GM12864 (cell line): ENCODE measurements around the gene STPG3.
"Not testable (repeated sequence)": the region's sequence is repeated elsewhere in the genome, so short reads cannot be mapped to it uniquely, and the experiment has no call there.

ENCODE experiments used
- DNase-seq: peaks from one replicate; pipeline ENCODE4 v3.0.0-alpha.2; 2011; ENCODE audit warnings: low read depth
- H3K4me3 ChIP-seq: 2 replicates; pipeline ENCODE4 v1.5.1; 2011; ENCODE audit warnings: mild to moderate bottlenecking, low read depth, low read length, control low read depth
- TF ChIP-seq, protein P1 (sequence below): IDR thresholded peaks from 2 replicates; pipeline ENCODE4 v1.5.1; 2011; ENCODE audit warnings: low read depth, mild to moderate bottlenecking, moderate library complexity, low read length, control low read depth, inconsistent platforms; ENCODE audit errors: missing control alignments

STPG3 gene

DNA sequence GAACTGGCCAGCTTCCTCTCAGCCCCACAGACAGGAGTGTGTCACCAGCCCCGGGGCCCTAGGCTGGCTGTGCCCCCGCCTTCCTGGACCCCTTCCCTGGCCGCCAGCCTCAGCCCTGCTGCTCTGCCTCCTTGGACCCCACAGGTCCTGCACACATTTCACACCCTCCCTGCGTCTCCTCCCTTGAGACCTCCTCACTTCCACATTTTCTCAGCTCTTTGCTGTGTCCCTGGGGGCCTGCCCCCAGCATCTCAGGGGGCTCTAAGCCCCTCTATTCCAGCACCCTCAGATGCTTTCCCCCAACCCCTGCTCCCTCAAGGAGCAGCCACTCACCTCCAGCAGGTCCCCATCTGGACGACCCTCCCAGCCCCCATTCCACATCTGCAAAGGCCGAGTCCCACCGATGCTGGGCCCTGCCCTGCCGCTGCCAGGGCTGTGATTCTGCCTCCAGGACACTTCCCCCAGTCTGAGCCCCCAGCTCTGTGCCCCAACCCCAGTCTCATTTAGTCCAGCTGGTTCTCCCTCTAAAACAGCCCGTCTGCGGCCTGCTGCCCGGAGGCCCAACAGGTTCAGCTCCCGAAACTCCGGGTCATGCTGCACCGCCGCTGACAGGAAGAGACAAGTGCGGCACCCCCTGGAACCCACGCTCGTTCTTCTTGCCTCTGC lies 16.2 kb upstream of the STPG3 start:
- no peak overlapping the region for H3K4me3 ChIP-seq
- TF ChIP-seq, protein P1, sequence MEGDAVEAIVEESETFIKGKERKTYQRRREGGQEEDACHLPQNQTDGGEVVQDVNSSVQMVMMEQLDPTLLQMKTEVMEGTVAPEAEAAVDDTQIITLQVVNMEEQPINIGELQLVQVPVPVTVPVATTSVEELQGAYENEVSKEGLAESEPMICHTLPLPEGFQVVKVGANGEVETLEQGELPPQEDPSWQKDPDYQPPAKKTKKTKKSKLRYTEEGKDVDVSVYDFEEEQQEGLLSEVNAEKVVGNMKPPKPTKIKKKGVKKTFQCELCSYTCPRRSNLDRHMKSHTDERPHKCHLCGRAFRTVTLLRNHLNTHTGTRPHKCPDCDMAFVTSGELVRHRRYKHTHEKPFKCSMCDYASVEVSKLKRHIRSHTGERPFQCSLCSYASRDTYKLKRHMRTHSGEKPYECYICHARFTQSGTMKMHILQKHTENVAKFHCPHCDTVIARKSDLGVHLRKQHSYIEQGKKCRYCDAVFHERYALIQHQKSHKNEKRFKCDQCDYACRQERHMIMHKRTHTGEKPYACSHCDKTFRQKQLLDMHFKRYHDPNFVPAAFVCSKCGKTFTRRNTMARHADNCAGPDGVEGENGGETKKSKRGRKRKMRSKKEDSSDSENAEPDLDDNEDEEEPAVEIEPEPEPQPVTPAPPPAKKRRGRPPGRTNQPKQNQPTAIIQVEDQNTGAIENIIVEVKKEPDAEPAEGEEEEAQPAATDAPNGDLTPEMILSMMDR = no peak
- no peak for DNase-seq

DNA sequence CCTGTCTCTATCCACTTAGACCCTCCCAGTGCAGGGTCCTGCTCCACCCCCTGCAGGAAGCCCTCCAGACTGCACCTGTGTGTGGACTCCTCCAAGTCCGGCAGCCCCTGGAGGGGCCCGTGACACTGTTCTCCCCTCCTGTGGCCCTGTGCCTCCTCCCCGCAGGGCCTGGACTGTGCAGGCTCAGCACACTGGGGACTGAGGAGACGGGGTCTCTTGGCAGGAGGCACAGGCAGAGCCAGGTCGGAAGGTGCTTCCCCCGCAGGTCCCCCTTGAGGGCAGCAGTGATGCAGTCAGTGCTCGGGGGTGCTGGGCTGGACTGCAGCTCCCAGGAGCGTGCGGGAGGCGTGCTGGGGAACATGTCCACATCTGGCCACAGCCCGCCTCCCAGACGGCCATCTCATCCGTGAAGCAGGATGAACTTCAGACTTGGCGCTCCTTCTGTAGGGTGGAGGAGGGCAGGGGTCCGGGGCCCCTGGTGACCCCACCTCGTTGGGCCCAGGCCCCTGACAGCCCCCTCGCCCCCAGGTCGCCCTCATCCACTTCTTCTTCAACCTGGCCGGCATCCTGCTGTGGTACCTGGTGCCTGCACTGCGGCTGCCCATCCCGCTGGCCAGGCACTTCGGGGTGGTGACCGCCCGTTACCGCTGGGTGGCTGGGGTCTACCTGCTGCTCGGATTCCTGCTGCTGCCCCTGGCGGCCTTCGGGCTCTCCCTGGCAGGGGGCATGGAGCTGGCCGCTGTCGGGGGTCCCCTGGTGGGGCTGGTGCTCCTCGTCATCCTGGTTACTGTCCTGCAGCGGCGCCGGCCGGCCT lies 15.5 kb upstream of the STPG3 start:
- H3K4me3 ChIP-seq = no peak overlapping the region
- no peak for DNase-seq
- TF ChIP-seq, protein P1 = peak; percentile 19

DNA sequence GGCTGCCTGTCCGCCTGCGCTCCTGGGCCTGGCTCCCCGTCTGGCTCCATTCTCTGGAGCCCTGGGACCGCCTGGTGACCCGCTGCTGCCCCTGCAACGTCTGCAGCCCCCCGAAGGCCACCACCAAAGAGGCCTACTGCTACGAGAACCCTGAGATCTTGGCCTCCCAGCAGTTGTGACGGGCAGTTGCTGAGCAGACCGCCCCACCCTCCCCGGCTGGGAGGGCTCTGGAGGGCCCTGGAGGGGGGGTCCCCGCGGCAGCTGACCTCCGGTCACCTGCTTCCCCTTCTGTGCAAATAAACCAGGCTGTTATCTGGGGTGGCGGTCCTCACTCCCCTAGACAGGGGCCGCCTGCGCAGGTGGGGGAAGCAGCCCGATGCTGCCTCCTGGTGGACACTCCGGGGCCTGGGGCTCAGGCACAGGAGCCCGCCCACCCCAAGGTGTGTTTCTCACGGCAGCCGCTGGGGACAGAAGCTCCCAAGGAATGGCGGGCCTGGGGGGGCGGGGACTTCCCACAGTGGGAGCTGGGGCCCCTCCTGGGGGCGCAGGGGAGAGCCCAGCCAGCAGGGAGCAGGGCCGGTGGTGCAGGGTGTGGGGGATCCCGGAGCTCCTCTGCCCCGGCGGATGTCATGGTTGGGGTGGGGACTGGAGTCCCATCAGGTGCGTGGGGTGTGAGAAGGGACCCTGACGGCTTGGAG lies 14.7 kb upstream of the STPG3 start:
- DNase-seq = peak; percentile 50

DNA sequence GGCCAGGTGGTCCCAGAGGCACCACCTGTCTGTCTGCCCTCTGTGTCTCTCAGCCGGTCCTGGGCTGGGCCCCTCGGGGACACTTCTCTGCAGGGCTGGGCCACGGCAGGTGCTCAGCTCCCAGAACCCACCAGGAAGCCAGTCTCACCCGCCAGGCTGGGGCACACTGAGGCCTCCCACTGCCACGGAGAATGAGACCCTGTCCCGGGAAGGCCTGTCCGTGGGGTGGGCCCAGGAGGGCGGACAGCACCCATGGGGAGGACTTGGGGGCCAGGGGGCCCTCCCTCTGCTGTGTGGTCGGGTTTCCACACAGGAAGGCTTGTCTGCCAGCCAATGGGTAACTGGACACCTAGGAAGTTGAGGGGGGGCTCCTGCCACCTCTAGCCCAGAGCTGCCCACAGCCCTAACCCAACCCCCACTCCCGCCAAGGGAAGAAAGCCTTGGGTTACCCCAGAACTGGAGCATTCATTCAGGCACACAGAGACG lies 14.1 kb upstream of the STPG3 start:
- H3K4me3 ChIP-seq = 0 out of 2 replicates have a peak overlapping the region, but pooled peaks have one; percentile 20
- no peak for DNase-seq
- TF ChIP-seq, protein P1 = no peak

More for the DNA sequence above, 14.7 kb upstream of the STPG3 start:
- TF ChIP-seq, protein P1 = peak; percentile 94
- 0 out of 2 replicates have a peak overlapping the region, but pooled peaks have one; percentile 20 for H3K4me3 ChIP-seq

DNA sequence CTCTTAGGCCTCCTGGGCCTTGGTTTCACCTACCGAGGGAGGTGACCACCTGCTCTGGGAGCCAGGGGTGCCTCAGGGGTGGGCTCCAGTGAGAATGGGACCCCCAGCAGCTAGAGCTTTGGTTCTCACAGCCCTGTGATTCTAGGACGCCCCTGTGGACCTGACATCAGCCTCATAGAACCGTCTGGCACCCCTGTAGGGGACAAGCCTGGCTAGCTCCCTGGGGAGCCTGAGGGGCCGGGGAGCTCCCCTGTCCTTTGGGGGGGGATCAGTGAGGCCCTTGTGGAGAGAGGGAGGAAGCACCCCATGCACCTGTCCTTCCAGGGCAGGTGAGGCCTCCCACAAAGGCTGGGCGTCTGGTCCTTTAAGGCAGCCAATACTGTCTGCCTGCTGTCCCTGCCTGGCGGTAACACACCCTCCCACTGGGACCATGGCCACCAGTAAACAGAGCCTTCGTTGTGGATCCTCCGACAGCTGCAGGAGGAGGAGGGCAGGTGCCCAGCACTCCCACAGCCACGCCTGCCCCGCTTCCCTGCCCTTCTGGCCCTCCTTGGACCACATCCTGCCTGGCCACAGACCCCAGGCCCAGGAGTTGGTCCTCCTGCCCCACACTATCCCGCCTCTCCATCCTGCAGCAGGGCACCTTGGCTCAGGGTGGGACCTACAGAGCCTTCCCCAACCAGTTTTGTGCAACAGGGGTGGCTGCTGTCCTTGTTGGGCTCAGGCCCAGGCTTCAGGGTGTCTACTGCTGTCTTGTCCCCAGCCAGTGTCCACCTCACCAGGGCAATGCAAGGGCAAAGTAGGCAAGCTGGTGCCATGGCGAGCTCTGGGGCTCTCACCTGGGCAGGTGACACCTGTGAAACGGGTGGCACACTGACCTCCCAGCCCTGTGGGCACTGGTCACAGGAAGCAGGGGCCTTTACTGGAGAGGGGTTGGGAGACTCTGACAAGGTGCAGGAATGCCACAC lies 13.0 kb upstream of the STPG3 start:
- TF ChIP-seq, protein P1 = no peak
- DNase-seq = no peak
- H3K4me3 ChIP-seq = no peak overlapping the region

DNA sequence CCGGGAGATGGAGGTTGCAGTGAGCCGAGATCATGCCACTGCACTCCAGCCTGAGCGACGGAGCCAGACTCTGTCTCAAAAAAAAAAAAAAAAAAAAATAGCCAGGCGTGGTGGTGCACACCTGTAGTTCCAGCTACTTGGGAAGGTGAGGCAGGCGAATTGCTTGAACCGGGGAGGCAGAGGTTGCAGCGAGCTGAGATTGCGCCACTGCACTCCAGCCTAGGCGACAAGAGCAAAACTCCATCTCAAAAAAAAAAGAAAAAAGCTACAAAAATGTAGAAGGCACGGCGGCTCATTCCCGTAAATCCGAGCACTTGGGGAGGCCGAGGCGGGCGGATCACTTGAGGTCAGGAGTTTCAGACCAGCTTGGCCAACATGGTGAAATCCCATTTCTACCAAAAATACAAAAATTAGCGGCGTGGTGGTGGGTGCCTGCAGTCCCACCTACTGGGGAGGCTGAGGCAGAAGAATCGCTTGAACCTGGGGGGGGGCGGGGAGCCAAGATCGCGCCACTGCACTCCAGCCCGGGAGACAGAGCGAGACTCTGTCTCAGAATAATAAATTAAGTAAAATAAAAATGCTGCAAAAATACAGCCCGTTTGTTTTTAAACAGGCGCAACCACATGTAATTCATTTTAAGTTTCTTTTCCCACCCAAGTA lies 11.4 kb upstream of the STPG3 start:
- H3K4me3 ChIP-seq = peak overlapping the region; percentile 76
- not testable (repeated sequence) for DNase-seq
